K562 (cell line): ENCODE results near the gene ELOB. TPM values are rescaled to one million over a fixed set of nuclear protein-coding genes. Genes with fewer than 3 reads are reported as not detected.

Experiments used
- AFF1 ChIP-seq, 2 experiments: fragments of 450-650 bp; IDR thresholded peaks; 2 replicates each; pipeline ENCODE4 v1.6.1; 2018; ENCODE audit warnings: mild to moderate bottlenecking in 2 of 2, low read depth in 1 of 2; ENCODE audit not compliant: partially characterized antibody in 2 of 2
- ATF7 ChIP-seq: fragments of 450-650 bp; IDR thresholded peaks from 2 replicates; pipeline ENCODE4 v1.7.1; 2014; ENCODE audit warnings: mild to moderate bottlenecking, moderate library complexity
- CTBP1 ChIP-seq: fragments of 450-650 bp; IDR thresholded peaks from 2 replicates; pipeline ENCODE4 v1.6.1; 2016; ENCODE audit warnings: borderline replicate concordance
- E2F6 ChIP-seq, 2 experiments: IDR thresholded peaks; 2 replicates each; pipeline ENCODE4 v1.6.1; 2011; ENCODE audit warnings: borderline replicate concordance in 1 of 2, control low read depth in 1 of 2, low read depth in 1 of 2, low read length in 1 of 2, mild to moderate bottlenecking in 1 of 2, mixed read lengths in 1 of 2, moderate library complexity in 1 of 2; ENCODE audit not compliant: insufficient read depth in 1 of 2, insufficient read length in 1 of 2, poor library complexity in 1 of 2, severe bottlenecking in 1 of 2; ENCODE audit errors: extremely low read depth in 1 of 2
- KLF6 ChIP-seq: fragments of 250-450 bp; sonication (Bioruptor Pico); IDR thresholded peaks from 2 replicates; pipeline ENCODE4 v1.4.0; 2020; ENCODE audit warnings: mild to moderate bottlenecking, moderate library complexity, borderline replicate concordance
- TBP ChIP-seq: optimal IDR thresholded peaks from 2 replicates; pipeline ENCODE3; 2011; ENCODE audit warnings: low read depth, low read length, improper control_type of control experiment
- YY1 ChIP-seq, 3 experiments: IDR thresholded peaks; 2 replicates each; pipeline ENCODE4 v1.6.1; 2011; ENCODE audit warnings: low read length in 2 of 3, mild to moderate bottlenecking in 2 of 3, moderate library complexity in 2 of 3, borderline replicate concordance in 1 of 3, control low read depth in 1 of 3, low read depth in 1 of 3; ENCODE audit not compliant: insufficient read depth in 3 of 3, insufficient replicate concordance in 2 of 3, control insufficient read depth in 1 of 3, insufficient read length in 1 of 3; ENCODE audit errors: extremely low read depth in 1 of 3
- ZNF175 ChIP-seq: fragments of 200-800 bp; sonication (Bioruptor generic); IDR thresholded peaks from 2 replicates; pipeline ENCODE4 v1.6.1; 2016; ENCODE audit warnings: low read depth, mild to moderate bottlenecking, missing genetic modification characterization, missing compliant biosample characterization
- ZNF197 ChIP-seq: fragments of 200-800 bp; sonication (Bioruptor generic); IDR thresholded peaks from 2 replicates; pipeline ENCODE4 v1.6.1; 2016; ENCODE audit warnings: low read depth, missing genetic modification characterization, missing compliant biosample characterization
- ZNF408 ChIP-seq: fragments of 250-450 bp; sonication (Bioruptor Pico); IDR thresholded peaks from 2 replicates; pipeline ENCODE4 v1.4.0; 2020; ENCODE audit warnings: low read depth, mild to moderate bottlenecking, moderate library complexity
- ZNF639 ChIP-seq, 2 experiments: fragments of 200-800 bp in 1 of 2; sonication (Bioruptor generic) in 1 of 2; sonication (generic) in 1 of 2; formaldehyde crosslinking in 1 of 2; IDR thresholded peaks in 1 of 2; conservative IDR thresholded peaks in 1 of 2; 2 replicates each; pipeline versions ENCODE4 v1.5.0 to v1.6.1; 2016 to 2020; ENCODE audit warnings: missing compliant biosample characterization in 1 of 2, missing genetic modification characterization in 1 of 2, missing genetic modification reagents in 1 of 2
- polyA plus RNA-seq, 8 experiments: library from polyadenylated mRNA; depleted of rRNA in 4 of 8; stranded (reverse) in 5 of 8; unstranded in 3 of 8; fragments of >200 nt; fragmentation: Nextera tagmentation in 2 of 8; fragmentation: Illumina TruSeq in 1 of 8; extraction: Ambion mirVana in 2 of 8; extraction: Trizol in 1 of 8; gene quantifications; 2 replicates each; pipeline versions ENCODE4 v1.2.1 to v1.2.3, GENCODE V29; 2011 to 2014; ENCODE audit warnings: inconsistent platforms in 1 of 8, missing spikeins in 1 of 8
- total RNA-seq, 7 experiments: library from RNA; depleted of rRNA in 6 of 7; stranded (reverse); fragments of >200 nt in 6 of 7; fragmentation: Illumina TruSeq in 2 of 7; extraction: Trizol in 2 of 7; gene quantifications; 2 replicates each; pipeline versions ENCODE4 v1.2.1 to v1.2.3, GENCODE V29; 2011 to 2021; ENCODE audit warnings: low replicate concordance in 1 of 7
- TF ChIP-seq, protein P1 (sequence below): fragments of 450-650 bp; formaldehyde crosslinking; IDR thresholded peaks from 2 replicates; pipeline ENCODE4 v1.4.0; 2020; ENCODE audit warnings: mild to moderate bottlenecking, moderate library complexity
- TF ChIP-seq, protein P2 (sequence below): sonication (generic); formaldehyde crosslinking; IDR thresholded peaks from 2 replicates; pipeline ENCODE4 v1.8.1; 2023; ENCODE audit warnings: mild to moderate bottlenecking, missing genetic modification reagents

Gene ELOB
- total and polyA plus RNA-seq, 9 of the 15 experiments (the other 6 are each of a cell fraction or from before 2014, with no cell fraction given) = 63.2 to 791 (median 237) TPM

GRCh38 chr16:2777231-2777902 lies at the start of gene ELOB (continued):
- TF ChIP-seq, protein P1, sequence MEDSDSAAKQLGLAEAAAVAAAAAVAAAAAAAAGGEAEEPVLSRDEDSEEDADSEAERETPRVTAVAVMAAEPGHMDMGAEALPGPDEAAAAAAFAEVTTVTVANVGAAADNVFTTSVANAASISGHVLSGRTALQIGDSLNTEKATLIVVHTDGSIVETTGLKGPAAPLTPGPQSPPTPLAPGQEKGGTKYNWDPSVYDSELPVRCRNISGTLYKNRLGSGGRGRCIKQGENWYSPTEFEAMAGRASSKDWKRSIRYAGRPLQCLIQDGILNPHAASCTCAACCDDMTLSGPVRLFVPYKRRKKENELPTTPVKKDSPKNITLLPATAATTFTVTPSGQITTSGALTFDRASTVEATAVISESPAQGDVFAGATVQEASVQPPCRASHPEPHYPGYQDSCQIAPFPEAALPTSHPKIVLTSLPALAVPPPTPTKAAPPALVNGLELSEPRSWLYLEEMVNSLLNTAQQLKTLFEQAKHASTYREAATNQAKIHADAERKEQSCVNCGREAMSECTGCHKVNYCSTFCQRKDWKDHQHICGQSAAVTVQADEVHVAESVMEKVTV (CRISPR knock-in tag) = 0 out of 2 replicates have a peak, but pooled peaks have one; percentile 26
- TF ChIP-seq ZNF408 (CRISPR knock-in tag) = no peak
- TF ChIP-seq, protein P2, sequence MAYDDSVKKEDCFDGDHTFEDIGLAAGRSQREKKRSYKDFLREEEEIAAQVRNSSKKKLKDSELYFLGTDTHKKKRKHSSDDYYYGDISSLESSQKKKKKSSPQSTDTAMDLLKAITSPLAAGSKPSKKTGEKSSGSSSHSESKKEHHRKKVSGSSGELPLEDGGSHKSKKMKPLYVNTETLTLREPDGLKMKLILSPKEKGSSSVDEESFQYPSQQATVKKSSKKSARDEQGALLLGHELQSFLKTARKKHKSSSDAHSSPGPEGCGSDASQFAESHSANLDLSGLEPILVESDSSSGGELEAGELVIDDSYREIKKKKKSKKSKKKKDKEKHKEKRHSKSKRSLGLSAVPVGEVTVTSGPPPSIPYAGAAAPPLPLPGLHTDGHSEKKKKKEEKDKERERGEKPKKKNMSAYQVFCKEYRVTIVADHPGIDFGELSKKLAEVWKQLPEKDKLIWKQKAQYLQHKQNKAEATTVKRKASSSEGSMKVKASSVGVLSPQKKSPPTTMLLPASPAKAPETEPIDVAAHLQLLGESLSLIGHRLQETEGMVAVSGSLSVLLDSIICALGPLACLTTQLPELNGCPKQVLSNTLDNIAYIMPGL (CRISPR knock-in tag) = peak; percentile 62; the same call in 1 of the 2 replicates
- 0 out of 2 replicates have a peak, but pooled peaks have one; percentile 23 for TF ChIP-seq ATF7
- peak; percentile 85; the same call in 1 of the 2 replicates for TF ChIP-seq ZNF197
- TF ChIP-seq AFF1 (IDR thresholded peaks at IDR 0.05; ENCODE audit: low read depth in 1 of 2, partially characterized antibody in 2 of 2) = peak in 1 of 2 experiments; percentile 88
- TF ChIP-seq TBP = peak; percentile 94
- peak; percentile 31 for TF ChIP-seq CTBP1
- 0 out of 2 replicates have a peak, but pooled peaks have one; percentile 62 for TF ChIP-seq KLF6
- TF ChIP-seq ZNF639 (CRISPR knock-in tag; conservative IDR thresholded peaks at IDR 0.05 in 1 of 2, IDR thresholded peaks at IDR 0.05 in 1 of 2) = peak in 1 of 2 experiments; percentile 93; a peak in 2 of 4 replicates
- TF ChIP-seq ZNF175 (CRISPR knock-in tag) = peak; percentile 80; the same call in 1 of the 2 replicates
- TF ChIP-seq E2F6 (IDR thresholded peaks at IDR 0.05; ENCODE audit: borderline replicate concordance in 1 of 2, extremely low read depth in 1 of 2, insufficient read depth in 1 of 2, insufficient read length in 1 of 2, low read depth in 1 of 2, low read length in 1 of 2, poor library complexity in 1 of 2, severe bottlenecking in 1 of 2) = peak in 1 of 2 experiments; percentile 62
- peak; percentile 93 to 98 (median 95) for TF ChIP-seq YY1 (IDR thresholded peaks at IDR 0.05; ENCODE audit: borderline replicate concordance in 1 of 3, control insufficient read depth in 1 of 3, extremely low read depth in 1 of 3, insufficient read depth in 3 of 3, insufficient read length in 1 of 3, insufficient replicate concordance in 2 of 3, low read depth in 1 of 3, low read length in 2 of 3)
